GM12873 (cell line): ENCODE data around the gene SIK3.

ENCODE experiments used
- TF ChIP-seq, protein P1 (sequence below): IDR thresholded peaks from 2 replicates; pipeline ENCODE4 v1.5.1; 2012; ENCODE audit warnings: low read depth, mild to moderate bottlenecking, moderate library complexity, low read length, control low read depth; ENCODE audit not compliant: insufficient read depth; ENCODE audit errors: missing control alignments

The SIK3 gene

DNA sequence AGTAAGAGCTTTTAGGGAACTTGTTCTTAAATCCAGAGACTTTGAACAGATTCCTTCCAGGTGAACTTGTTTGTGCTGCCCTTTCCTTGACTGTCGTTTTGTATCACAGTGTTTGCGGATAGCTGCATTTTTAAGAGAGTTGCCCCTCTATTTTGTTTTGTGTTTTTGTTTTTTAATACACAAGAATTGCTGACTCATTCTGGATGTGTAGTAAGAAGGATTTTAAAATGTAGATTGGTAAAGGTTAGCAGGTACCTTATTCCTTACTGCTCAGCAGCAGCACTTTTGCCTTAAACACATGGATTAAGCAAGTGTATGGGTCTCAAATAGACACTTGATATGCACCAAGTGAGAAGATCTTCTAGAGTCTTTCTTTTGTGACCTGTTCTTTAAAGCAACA lies 297.6 kb downstream of the SIK3 start:
- TF ChIP-seq, protein P1, sequence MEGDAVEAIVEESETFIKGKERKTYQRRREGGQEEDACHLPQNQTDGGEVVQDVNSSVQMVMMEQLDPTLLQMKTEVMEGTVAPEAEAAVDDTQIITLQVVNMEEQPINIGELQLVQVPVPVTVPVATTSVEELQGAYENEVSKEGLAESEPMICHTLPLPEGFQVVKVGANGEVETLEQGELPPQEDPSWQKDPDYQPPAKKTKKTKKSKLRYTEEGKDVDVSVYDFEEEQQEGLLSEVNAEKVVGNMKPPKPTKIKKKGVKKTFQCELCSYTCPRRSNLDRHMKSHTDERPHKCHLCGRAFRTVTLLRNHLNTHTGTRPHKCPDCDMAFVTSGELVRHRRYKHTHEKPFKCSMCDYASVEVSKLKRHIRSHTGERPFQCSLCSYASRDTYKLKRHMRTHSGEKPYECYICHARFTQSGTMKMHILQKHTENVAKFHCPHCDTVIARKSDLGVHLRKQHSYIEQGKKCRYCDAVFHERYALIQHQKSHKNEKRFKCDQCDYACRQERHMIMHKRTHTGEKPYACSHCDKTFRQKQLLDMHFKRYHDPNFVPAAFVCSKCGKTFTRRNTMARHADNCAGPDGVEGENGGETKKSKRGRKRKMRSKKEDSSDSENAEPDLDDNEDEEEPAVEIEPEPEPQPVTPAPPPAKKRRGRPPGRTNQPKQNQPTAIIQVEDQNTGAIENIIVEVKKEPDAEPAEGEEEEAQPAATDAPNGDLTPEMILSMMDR: no peak

- TF ChIP-seq, protein P1: no peak
These were observed 299.9 kb downstream of the SIK3 start for GRCh38 chr11:116798368-116798767.

- TF ChIP-seq, protein P1: no peak
These were observed 300.4 kb downstream of the SIK3 start for GRCh38 chr11:116797816-116798215.

DNA sequence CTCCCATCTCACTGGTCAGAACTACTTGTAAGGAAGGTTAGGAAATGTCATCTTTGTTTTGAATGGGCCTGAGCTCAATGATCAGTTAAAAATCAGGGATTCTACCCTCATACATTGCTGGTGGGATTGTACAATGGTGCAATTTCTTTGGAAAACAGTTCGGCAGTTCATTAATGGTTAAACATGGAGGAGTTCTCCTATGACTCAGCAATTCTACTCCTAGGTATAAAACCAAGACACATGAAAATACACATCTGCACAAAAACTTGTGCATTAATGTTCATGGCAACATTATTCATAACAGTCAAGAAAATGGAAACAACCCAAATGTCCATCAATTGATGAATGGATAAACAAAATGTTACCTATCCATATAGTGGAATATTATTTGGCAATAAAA lies 301.7 kb downstream of the SIK3 start:
- TF ChIP-seq, protein P1: no peak

DNA sequence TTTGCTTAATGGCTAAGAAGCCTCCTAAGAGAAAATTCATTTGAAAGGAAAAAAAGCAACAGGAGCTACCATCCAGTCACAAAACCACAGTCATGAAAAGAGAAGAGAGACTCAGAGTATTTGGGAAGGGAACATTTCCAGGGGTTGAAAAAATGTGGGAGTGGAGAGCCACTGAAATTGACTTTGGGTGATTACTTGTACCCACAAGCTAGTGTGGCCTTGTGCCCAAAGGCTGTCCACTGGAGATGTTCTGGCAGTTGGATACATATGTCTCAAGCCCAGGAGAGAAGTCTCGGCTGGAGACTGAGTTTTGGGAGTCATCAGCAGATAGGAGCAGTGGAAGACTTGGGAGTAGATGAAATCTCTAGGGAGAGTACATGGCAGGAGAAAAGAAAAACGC lies 303.4 kb downstream of the SIK3 start:
- TF ChIP-seq, protein P1: no peak

DNA sequence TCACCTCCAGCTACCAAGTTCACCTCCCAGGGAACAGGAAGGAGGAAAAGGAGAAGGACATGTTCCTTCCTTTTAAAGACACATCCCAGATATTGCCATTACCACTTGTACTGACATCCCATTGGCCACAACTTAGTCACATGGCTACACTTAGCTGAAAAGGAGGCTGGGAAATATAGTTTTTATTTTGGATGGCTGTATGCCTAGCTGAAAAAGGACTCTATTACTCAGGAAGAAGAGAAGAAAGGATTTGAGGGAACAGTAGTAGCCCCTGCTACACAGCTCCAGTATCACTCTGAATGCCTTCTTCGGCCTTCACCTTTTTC lies 304.5 kb downstream of the SIK3 start:
- TF ChIP-seq, protein P1: no peak
